Gastrocnemius medialis (tissue), 4 donors: ENCODE results near the gene C16orf96. TPM values are rescaled to one million over a fixed set of nuclear protein-coding genes. Genes with fewer than 3 reads are reported as not detected.

Experiments used
- ATAC-seq, 2 donors: fragments of 150-250 bp; one replicate each; pipeline ENCODE4 v1.9.1; 2016
- DNase-seq, 2 donors: peaks; one replicate each; pipeline ENCODE4 v3.0.0-alpha.2; 2019
- H3K27ac ChIP-seq, 4 donors: fragments of 200-600 bp; sonication (generic); 1 replicate in 1 of 4; 2 replicates in 3 of 4; pipeline ENCODE4 v1.5.1; 2016 to 2018; ENCODE audit warnings: mild to moderate bottlenecking in 2 of 4, moderate library complexity in 1 of 4
- H3K27me3 ChIP-seq, 3 donors: fragments of 200-600 bp; sonication (generic) in 2 of 3; 1 replicate in 1 of 3; 2 replicates in 2 of 3; pipeline versions ENCODE4 v1.5.1 to v1.6.0; 2016 to 2019; ENCODE audit warnings: mild to moderate bottlenecking in 1 of 3, moderate library complexity in 1 of 3
- H3K36me3 ChIP-seq, 2 donors: fragments of 200-600 bp; sonication (generic) in 1 of 2; one replicate each; pipeline ENCODE4 v1.5.1; 2017 to 2018
- H3K4me1 ChIP-seq, 2 donors: fragments of 200-600 bp; sonication (generic) in 1 of 2; one replicate each; pipeline ENCODE4 v1.5.1; 2016 to 2017; ENCODE audit warnings: mild to moderate bottlenecking in 2 of 2
- H3K4me3 ChIP-seq, 4 donors: fragments of 200-600 bp; sonication (generic) in 3 of 4; 1 replicate in 1 of 4; 2 replicates in 3 of 4; pipeline ENCODE4 v1.5.1; 2016 to 2019; ENCODE audit warnings: mild to moderate bottlenecking in 2 of 4
- H3K9me3 ChIP-seq, 3 donors: fragments of 200-600 bp; sonication (generic) in 2 of 3; 1 replicate in 1 of 3; 2 replicates in 2 of 3; pipeline ENCODE4 v1.5.1; 2016 to 2019
- CTCF ChIP-seq, 5 experiments: fragments of 450-650 bp in 3 of 5; fragments of 200-600 bp in 2 of 5; sonication (generic) in 2 of 5; IDR thresholded peaks in 4 of 5; conservative IDR thresholded peaks in 1 of 5; 1 replicate in 4 of 5; 2 replicates in 1 of 5; pipeline ENCODE4 v1.5.1; 2016 to 2019; ENCODE audit warnings: antibody characterized with exemption in 5 of 5, mild to moderate bottlenecking in 3 of 5, moderate library complexity in 3 of 5
- POLR2A ChIP-seq, 2 donors: fragments of 450-650 bp; IDR thresholded peaks; one replicate each; pipeline ENCODE4 v1.6.1; 2017; ENCODE audit warnings: antibody characterized with exemption in 2 of 2, mild to moderate bottlenecking in 2 of 2, moderate library complexity in 2 of 2
- in situ Hi-C, 4 donors: fragments of 200-750 bp; cut with MboI; loops; one replicate each; pipeline versions ENCODE4 v1.15.0 to v1.8.0; 2017; ENCODE audit warnings: low sequenced_read_pairs in 4 of 4
- intact Hi-C: fragments of 100-400 bp; cut with DNase I; formaldehyde crosslinking; loops from one replicate; pipeline ENCODE4 v1.15.1; 2023; ENCODE audit warnings: low total_unique reads
- total RNA-seq, 4 donors: library from RNA; depleted of rRNA; stranded (reverse); fragments of >200 nt; gene quantifications; one replicate each; pipeline versions ENCODE4 v1.1.0 to v1.2.3, GENCODE V29; 2016

C16orf96 gene
- total RNA-seq, 4 donors from 2014 or later: 0.15 to 0.59 TPM; not detected in 2

GRCh38 chr16:4548124-4548523, 8.0 kb upstream of the C16orf96 start:
- no peaks in the 10 kb centered on the region for H3K9me3 ChIP-seq
- no peaks in the 10 kb centered on the region for H3K27me3 ChIP-seq
- no peak overlapping the region for H3K4me3 ChIP-seq
- DNase-seq (no peak), ATAC-seq (no peak)
- no peak overlapping the region for H3K27ac ChIP-seq
- no peaks in the 10 kb centered on the region for H3K36me3 ChIP-seq
- in situ Hi-C loops (no loop called here), intact Hi-C loops (loop anchor here (1.0 kb wide), 1 partner anchor 42 kb away; no protein-coding TSS in a partner anchor)
- no peaks in the 10 kb centered on the region for H3K4me1 ChIP-seq
- TF ChIP-seq POLR2A (IDR thresholded peaks at IDR 0.05): no peak
- TF ChIP-seq CTCF (IDR thresholded peaks at IDR 0.05 in 4 of 5, conservative IDR thresholded peaks at IDR 0.05 in 1 of 5): no peak

GRCh38 chr16:4550591-4550990, 5.5 kb upstream of the C16orf96 start:
- Histone ChIP-seq H3K4me3 (no peak overlapping the region), H3K4me1 (no peaks in the 10 kb centered on the region), H3K27me3 (no peaks in the 10 kb centered on the region), H3K27ac (no peak overlapping the region), H3K36me3 (no peaks in the 10 kb centered on the region), H3K9me3 (no peaks in the 10 kb centered on the region)
- ATAC-seq (no peak), DNase-seq (no peak)
- intact Hi-C loops (no loop called here), in situ Hi-C loops (no loop called here)
- no peak for TF ChIP-seq CTCF (IDR thresholded peaks at IDR 0.05 in 4 of 5, conservative IDR thresholded peaks at IDR 0.05 in 1 of 5)
- TF ChIP-seq POLR2A (IDR thresholded peaks at IDR 0.05): no peak

GRCh38 chr16:4552541-4552940, 3.6 kb upstream of the C16orf96 start:
- no peak for DNase-seq
- no peaks in the 10 kb centered on the region for H3K9me3 ChIP-seq
- ATAC-seq: no peak
- no peaks in the 10 kb centered on the region for H3K27me3 ChIP-seq
- in situ Hi-C loops (no loop called here), intact Hi-C loops (no loop called here)
- no peaks in the 10 kb centered on the region for H3K36me3 ChIP-seq
- H3K27ac ChIP-seq: no peak overlapping the region
- H3K4me1 ChIP-seq: no peaks in the 10 kb centered on the region
- TF ChIP-seq POLR2A (IDR thresholded peaks at IDR 0.05) (no peak), CTCF (IDR thresholded peaks at IDR 0.05 in 4 of 5, conservative IDR thresholded peaks at IDR 0.05 in 1 of 5) (no peak)
- no peak overlapping the region for H3K4me3 ChIP-seq

- DNase-seq (no peak), ATAC-seq (no peak)
- TF ChIP-seq CTCF (IDR thresholded peaks at IDR 0.05 in 4 of 5, conservative IDR thresholded peaks at IDR 0.05 in 1 of 5) (no peak), POLR2A (IDR thresholded peaks at IDR 0.05) (no peak)
- Histone ChIP-seq H3K9me3 (no peaks in the 10 kb centered on the region), H3K4me3 (no peak overlapping the region), H3K4me1 (no peaks in the 10 kb centered on the region), H3K27me3 (no peaks in the 10 kb centered on the region), H3K27ac (no peak overlapping the region), H3K36me3 (no peaks in the 10 kb centered on the region)
- intact Hi-C loops: no loop called here
- in situ Hi-C loops: no loop called here
These were observed 440 bp downstream of the C16orf96 start for GRCh38 chr16:4556580-4556979.

GRCh38 chr16:4557973-4558372, 1.8 kb downstream of the C16orf96 start:
- DNase-seq: no peak
- no peak for ATAC-seq
- H3K9me3 ChIP-seq: no peaks in the 10 kb centered on the region
- H3K27me3 ChIP-seq: no peaks in the 10 kb centered on the region
- no peak for TF ChIP-seq CTCF (IDR thresholded peaks at IDR 0.05 in 4 of 5, conservative IDR thresholded peaks at IDR 0.05 in 1 of 5)
- TF ChIP-seq POLR2A (IDR thresholded peaks at IDR 0.05): no peak
- intact Hi-C loops (no loop called here), in situ Hi-C loops (no loop called here)
- no peaks in the 10 kb centered on the region for H3K4me1 ChIP-seq
- no peak overlapping the region for H3K4me3 ChIP-seq
- H3K27ac ChIP-seq: no peak overlapping the region
- H3K36me3 ChIP-seq: no peaks in the 10 kb centered on the region
